NCI-H82 (cell line): ENCODE measurements around the gene TNNI3.

ENCODE experiments used
- DNase-seq: peaks from one replicate; lab custom pipeline; 2025; lab: John Stamatoyannopoulos, UW

Gene TNNI3

DNA sequence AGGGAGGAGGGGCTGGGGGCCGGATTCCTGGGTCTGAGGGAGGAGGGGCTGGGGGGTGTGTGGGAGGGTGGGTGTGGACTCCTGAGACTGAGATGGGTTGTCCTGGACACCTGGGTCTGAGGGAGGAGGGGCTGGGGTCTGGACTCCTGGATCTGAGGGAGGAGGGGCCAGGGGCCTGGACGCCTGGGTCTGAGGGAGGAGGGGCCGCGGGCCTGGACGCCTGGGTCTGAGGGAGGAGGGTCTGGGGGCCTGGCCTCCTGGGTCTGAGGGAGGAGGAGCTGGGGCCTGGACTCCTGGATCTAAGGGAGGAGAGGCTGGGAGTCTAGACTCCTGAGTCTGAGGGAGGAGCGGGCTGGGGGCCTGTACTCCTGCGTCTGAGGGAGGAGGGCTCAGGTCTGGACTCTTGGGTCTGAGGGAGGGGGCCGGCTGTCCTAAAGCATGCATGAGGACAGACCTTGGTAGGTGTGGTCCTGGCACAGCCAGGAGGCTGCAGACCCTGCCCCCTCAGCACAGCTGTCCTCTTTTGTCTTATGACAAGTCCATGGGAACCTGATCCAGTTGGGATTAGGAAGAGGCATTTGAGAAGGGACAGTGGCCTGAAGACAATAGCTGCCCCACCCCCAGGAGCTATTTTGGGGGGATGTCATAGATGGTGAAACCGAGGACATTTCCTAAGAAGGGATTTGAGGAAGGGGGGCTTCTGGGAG is 9.8 kb downstream of the TNNI3 start:
- peak; percentile 92 for DNase-seq

DNA sequence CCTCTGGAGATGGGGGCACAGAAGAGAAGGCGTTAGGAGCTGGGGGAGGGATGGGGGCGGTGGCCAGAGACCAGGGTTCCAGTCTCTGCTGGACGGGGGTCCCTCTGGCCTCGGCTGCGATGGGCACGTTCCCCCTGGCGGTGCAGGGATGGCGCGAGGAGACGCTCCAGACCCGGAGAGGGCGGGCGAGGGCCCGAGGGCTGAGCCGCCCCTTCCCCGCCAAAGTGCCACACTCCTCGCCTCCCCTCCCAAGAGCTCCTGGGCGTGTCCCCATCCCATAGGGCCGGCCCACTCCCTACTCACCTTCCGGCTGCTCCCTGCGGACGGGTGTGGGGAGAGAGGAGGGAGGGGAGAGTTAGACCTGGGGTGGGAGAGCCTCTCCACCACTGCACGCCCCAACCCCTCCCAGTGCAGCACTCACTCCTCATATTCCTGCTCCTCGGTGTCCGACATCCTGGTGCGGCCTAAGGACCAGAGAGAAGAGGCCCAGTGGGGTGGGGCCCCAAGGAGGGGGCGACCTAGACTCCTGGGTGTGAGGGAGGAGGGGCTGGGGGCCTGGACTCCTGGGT is 10.7 kb downstream of the TNNI3 start:
- peak; percentile 93 for DNase-seq

DNA sequence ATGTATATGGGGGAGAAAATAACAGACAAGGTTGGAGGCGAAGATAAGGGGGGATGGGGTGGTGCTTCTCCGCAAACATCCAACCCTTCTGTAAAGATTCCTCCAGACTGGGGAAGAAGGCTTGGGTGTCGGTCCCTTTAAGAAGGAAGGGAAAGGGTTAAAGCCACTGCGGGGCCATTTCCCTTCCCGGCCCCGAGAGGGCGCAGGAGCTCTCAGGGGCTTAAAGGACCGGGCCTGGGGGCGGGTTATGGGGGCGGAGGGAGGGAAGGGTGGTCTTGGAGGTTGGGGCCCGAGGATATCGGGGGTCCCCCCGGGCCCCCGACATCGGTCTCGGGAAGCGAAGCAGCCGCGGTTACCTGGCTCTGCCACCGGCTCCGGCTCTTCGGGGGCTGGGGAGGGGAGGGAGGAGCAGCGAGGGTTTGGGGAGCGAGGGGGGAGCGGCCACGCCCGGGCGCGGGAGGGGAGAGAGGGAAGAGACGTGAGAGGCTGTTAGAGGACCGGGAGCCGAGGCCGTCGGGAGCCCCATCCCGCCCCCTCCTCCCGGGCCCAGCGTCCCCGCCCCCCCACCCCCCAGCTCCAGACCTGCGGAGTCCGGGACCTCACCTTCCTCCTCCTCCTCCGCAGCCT is 11.3 kb downstream of the TNNI3 start:
- DNase-seq, result peak; percentile 88

DNA sequence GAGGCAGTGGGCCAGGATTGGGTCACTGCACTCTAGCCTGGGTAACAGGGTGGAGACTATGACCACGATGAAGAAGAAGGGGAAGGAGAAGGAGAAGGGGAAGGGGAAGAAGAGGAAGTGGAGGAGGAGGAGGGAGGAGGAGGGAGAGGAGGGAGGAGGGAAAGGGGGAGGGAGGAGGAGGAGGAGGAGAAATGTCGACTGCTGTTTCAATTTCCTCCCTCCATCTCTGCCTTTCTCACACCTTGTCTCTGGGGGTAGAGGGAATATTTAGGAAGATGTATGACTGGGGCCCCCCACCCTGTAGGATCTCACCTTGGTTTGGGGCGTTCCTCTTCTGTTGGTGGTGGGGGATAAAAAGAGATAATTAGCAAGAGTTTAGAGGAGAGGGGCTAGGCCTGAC is 12.3 kb downstream of the TNNI3 start:
- DNase-seq, result no peak

DNA sequence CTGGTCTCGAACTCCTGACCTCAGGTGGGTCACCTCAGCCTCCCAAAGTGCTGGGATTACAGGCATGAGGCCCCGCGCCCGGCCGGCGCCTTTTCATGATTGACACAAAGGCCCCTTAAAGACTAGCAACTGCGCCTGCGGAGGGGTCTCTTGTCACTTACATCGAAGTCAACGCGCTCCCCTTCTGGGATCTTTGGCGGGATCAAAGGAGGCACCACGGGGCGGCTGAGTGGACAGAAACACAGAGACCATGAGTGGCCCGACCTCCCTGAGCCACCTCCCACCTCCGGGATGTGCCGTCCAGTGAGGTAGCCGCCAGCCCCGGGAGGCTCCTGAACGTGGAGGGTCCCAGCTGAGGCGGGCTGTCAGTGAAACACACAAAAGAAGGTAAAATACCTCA is 15.8 kb downstream of the TNNI3 start:
- peak; percentile 32 for DNase-seq

DNA sequence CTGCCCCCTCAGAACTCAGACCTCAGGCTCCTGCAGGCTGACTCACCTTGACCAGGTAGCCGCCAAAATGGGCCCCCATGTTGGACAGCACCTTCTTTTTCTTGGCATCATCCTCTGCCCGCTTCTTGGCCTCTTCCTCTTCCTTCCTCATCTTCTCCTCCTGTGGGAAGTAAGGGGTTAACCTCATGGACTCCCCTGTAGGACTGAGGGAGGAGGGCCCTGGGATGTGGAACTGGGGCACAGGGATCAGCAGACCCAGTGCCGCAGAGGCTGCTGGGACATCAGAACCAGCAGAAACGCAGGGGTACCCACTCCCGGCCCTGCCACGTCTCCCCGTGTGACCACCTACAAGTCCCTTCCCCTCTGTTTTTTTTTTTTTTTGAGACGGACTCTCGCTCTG is 19.6 kb downstream of the TNNI3 start:
- DNase-seq, result no peak

DNA sequence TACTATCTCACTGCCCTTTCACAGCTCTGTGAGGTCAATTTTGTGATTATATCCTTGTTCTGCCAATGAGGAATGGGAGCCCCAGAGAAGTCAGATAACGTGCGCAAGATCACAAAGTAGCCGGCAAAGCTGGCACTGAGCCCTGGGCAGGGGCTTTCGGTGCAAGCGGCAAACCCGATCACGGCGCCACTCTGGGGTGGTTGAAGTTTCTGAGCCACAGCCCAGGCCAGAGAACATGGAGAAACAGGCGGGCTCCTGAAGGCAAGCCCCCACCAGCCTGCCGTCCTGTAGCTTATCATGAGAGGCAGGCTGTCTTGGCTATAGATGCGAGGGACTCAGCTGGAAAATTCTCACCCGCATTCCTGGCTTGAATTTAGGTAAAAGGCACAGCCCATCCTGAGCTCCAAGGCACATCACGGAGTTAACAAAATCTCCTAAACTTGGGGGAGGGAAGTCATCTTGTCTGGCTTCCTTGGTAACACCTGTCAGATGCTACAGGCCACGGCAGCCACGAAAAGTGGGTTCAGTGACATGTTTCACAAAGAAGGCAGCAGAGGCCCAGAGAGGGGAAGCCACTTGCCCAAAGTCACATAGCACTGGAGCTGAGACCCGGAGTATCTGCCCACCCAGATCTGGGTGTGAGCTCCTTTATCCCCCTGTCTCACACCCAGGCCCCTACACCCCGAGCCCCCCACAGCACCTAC is 21.0 kb downstream of the TNNI3 start:
- no peak for DNase-seq

DNA sequence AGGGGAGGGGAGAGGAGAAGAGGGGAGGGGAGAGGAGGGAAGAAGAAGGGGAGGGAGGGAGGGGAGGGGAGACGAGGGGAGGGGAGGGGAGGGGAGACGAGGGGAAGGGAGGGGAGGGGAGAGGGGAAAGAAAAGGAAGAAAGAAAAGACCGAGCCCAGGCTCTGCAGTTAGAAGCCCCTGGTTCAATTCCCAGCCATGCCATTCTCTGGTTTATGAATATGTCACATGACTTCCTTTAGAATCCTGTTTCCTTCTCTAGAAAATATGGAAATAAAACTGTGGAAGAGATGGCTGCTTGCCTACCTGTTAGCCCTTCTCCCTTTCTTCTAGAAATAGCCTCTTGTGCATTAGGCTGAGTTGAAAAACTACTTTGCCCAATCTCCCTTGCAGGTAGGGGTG is 22.8 kb downstream of the TNNI3 start:
- no peak for DNase-seq

DNA sequence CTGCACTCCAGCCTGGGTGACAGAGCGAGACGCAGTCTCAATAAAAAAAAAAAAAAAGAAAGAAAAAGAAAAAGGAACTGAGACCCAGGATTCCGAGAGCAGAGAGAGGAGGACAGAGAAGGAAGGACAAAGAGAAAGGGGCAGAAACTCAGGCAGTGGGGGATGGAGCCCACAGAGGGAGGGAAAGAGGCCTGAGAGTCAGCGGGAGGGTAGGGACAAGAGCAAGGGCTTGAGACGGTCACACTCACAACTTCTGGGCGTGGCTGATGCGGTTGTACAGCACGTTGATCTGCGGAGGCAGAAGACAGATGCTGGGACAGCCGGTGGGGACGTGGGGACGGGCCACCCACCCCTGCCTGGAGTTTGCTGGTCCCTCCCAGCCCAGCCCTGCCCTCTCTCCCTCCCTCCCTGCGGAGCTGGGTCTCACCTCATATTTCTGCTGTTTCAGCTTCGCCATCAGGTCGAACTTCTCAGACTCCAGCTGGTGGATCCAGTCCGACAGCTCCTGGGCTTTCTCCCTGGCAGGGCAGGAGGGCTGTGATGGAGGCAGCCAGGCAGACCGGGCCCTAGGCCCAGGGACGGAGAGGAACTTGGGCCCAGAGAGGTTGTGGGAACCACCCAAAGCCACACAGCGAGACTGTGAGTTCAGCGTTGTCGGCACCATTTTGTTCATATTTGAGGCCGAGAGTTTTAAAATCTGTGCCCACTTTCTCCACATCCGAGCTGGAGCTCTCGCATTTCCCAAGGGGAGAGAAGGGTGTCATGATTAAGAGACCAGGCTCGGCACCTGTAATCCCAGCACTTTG is 23.7 kb downstream of the TNNI3 start:
- DNase-seq, result peak; percentile 77

DNA sequence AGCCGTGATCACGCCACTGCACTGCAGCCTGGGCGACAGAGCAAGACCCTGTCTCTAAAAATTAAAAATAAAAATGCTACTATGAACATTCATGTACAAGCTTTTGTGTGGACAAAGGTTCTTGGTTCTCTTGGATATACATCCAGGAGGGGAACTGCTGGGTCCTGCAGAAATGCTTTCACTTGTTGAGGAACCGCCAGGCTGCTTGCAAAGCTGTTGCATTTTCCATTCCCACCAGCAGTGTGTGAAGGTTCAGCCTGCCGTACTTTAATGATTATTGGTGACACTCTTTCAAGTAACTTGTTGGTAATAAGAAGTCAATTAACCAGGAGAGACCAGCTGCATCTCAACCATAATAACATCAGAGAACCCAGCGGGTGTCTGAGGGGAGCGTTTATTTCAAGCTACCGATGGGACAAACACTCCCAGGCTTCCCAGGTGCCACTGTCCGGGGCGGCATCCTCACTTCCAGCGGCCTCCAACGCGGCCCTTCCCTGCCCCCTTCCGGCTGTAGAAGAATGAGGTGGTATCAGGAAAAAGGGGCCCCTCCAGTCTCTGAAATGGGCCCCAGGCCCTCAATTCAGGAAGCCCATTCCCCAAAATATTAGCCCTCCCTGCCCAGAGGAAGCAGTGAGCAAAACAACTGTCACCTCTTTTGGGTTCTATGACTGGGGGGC is 24.9 kb downstream of the TNNI3 start:
- no peak for DNase-seq

DNA sequence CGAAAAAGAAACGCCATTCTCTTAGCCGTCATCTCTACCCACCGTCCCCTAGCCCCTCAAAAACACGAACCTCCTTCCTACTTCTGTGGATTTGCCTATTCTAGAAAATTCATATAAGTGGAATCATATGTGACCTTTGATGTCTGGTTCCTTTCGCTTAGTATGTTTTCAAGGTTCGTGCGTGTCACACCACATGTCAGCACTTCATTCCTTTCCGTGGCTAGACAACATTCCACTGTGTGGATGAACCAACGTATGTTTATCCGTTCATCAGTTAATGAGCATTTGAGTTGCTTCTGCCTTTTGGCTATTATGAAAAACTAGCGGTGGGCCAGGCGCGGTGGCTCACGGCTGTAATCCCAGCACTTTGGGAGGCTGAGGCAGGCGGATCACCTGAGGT is 26.1 kb downstream of the TNNI3 start:
- no peak for DNase-seq

DNA sequence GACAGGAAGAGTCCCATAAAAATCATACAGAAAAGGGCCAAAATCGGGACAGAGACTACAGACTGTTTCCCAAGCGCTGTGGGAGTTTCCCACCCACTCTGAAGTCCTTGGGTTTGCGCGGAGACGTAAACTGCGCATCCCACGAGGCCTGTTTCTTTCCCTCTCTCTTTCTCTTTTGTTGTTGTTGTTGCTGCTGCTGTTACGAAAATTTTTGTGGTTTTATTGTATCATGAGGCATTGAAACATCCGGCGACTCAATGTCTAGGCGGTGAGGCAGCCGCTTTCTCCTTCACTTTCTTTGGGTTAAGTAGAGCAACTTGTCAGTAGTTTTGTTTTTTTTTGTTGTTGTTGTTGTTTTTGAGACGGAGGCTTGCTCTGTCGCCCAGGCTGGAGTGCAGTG is 38.5 kb downstream of the TNNI3 start:
- no peak for DNase-seq

DNA sequence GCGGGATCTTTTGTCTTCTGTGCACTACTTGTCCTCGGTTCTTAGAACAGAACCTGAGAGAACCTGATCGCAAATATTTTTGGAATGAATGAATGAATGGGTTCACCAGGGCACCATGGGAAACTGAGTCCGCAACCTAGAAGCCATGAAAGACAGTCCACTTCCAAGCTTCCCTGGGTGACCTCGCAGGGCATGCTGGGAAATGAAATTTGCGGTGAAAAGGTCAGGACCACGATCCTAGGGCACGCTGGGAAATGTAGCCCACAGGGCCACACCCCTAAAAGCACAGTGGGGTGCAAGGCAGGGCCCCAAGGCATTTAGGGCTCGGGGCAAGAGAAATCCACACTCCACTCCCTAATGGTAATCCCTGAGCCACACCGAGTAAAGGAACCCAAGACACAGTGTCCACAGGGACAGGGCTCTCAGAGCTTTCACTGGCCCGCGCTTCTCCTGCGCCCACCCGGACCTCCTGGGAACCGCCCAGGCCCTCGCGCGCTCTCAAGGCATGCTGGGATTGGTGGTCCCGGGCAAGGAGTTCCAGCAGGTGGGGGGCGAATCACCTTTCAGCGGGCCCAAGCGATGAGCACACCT is 39.0 kb downstream of the TNNI3 start:
- DNase-seq, result no peak

DNA sequence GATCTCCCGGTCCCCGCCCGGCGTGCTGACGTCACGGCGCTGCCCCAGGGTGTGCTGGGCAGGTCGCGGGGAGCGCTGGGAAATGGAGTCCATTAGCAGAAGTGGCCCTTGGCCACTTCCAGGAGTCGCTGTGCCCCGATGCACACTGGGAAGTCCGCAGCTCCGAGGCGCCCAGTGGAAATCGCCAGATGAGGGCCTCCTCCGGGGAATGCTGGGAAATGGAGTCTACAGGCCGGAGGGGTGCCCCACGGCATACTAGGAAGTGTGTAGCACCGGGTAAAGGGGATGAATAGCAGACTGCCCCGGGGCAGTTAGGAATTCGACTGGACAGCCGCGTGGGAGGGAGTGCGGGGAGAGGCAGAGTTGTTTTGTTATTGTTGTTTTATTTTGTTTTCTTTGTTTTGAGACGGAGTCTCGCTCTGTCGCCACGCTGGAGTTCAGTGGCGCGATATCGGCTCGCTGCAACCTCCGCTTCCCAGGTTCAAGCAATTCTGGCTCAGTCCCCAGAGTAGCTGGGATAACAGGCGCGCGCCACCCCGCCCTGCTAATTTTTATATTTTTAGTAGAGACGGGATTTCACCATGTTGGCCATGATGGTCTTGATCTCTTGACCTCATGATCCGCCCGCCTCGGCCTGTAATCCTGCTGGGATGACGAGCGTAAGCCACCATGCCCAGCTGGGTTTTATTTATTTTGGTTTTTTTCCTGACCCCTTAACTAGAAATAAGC is 39.7 kb downstream of the TNNI3 start:
- peak; percentile 99 for DNase-seq

DNA sequence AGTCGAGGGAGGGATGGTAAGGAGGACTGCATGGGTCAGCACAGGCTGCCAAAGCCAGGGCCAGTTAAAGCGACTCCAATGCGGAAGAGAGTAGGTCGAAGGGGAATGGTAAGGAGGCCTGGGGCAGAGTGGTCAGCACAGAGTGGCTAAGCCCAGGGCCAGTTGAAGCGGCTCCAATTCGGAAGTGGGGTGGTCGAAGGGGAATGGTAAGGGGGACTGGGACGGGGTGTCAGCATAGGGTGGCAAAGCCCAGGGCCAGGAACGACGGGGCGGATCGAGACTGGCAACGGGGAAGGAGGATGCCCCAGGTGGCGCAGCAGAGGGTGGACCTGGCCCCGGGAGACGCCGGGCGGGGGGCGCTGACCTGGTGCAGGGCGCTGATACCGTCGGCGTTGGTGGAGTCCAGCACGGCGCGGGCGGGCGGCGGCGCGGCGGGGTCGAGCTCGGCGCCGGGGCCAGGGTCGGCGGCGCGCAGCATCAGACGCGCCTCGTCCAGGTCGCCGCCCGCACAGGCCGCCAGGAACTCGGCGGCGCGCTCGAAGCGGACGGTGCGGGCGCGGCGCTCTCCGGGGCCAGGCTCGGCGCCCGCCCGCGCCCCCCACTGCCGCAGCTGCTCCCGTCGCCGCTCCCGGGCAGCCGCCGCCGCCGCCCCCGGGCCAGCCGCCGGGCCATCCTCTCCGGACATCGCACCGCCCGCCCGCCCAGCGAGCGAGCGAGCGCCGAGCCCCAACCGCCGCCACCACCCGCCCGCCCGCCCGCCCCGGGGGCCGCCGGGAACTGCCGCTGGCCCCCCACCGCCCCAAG is 40.5 kb downstream of the TNNI3 start, which contains the start of gene PPP1R12C:
TSS of gene PPP1R12C (minus strand) at position 779 of the 804 bp plus-strand sequence. CDS start at position 685, 94 bp downstream.
- no peak for DNase-seq

DNA sequence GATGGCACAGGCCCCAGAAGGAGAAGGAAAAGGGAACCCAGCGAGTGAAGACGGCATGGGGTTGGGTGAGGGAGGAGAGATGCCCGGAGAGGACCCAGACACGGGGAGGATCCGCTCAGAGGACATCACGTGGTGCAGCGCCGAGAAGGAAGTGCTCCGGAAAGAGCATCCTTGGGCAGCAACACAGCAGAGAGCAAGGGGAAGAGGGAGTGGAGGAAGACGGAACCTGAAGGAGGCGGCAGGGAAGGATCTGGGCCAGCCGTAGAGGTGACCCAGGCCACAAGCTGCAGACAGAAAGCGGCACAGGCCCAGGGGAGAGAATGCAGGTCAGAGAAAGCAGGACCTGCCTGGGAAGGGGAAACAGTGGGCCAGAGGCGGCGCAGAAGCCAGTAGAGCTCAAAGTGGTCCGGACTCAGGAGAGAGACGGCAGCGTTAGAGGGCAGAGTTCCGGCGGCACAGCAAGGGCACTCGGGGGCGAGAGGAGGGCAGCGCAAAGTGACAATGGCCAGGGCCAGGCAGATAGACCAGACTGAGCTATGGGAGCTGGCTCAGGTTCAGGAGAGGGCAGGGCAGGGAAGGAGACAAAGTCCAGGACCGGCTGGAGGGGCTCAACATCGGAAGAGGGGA is 41.2 kb downstream of the TNNI3 start:
- DNase-seq, result peak; percentile 54

DNA sequence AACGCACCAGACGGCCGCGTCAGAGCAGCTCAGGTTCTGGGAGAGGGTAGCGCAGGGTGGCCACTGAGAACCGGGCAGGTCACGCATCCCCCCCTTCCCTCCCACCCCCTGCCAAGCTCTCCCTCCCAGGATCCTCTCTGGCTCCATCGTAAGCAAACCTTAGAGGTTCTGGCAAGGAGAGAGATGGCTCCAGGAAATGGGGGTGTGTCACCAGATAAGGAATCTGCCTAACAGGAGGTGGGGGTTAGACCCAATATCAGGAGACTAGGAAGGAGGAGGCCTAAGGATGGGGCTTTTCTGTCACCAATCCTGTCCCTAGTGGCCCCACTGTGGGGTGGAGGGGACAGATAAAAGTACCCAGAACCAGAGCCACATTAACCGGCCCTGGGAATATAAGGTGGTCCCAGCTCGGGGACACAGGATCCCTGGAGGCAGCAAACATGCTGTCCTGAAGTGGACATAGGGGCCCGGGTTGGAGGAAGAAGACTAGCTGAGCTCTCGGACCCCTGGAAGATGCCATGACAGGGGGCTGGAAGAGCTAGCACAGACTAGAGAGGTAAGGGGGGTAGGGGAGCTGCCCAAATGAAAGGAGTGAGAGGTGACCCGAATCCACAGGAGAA is 42.0 kb downstream of the TNNI3 start:
- DNase-seq, result no peak

DNA sequence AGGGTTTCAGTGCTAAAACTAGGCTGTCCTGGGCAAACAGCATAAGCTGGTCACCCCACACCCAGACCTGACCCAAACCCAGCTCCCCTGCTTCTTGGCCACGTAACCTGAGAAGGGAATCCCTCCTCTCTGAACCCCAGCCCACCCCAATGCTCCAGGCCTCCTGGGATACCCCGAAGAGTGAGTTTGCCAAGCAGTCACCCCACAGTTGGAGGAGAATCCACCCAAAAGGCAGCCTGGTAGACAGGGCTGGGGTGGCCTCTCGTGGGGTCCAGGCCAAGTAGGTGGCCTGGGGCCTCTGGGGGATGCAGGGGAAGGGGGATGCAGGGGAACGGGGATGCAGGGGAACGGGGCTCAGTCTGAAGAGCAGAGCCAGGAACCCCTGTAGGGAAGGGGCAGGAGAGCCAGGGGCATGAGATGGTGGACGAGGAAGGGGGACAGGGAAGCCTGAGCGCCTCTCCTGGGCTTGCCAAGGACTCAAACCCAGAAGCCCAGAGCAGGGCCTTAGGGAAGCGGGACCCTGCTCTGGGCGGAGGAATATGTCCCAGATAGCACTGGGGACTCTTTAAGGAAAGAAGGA is 42.9 kb downstream of the TNNI3 start:
- DNase-seq, result no peak
